ENCODE measurements around the gene HSD11B1.
"Not testable (repeated sequence)": the region's sequence is repeated elsewhere in the genome, so short reads cannot be mapped to it uniquely, and the experiment has no call there.

The HSD11B1 gene

DNA sequence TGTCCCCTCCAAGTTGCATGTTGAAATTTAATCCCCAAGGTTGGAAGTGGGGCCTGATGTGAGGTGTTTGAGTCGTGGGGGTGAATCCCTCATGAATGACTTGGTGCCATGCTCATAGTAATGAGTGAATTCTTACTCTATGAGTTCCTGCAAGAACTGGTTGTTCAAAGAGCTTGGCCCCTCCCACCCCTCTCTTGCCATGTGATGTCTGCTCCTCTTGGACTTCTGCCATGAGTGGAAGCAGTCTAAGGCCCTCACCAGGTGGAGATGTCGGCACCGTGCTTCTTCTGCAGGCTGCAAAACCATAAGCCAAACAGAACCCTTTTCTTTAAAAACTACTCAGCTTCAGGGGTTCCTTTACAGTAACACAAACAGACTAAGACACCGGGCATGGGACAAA, 15.2 kb upstream of the HSD11B1 start:
- no peak for DNase-seq
- intact Hi-C loops (cut with DNase I), result no loop called here

DNA sequence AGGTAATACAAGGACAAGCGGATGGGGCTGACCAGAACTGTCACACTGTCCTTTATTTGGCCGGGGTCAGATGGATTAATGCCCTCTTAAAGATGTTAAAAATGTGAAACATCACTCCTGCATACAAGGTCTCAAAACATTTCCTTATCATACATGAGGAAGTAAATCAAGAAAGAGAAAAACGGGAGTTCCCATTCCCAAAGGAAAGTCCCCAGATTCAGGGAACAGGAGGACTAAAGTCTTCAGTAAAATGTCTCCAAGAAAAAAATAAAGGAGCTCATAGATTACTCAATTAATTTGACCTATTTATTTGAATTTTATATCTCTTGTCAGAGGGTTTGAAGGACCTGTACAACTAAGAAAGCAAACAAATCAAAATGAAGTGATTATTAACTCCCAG, 13.4 kb upstream of the HSD11B1 start:
- intact Hi-C loops (cut with DNase I), result loop anchor here (5.0 kb wide), 1 partner anchor 49 kb away; no protein-coding TSS in a partner anchor
- DNase-seq, result no peak

DNA sequence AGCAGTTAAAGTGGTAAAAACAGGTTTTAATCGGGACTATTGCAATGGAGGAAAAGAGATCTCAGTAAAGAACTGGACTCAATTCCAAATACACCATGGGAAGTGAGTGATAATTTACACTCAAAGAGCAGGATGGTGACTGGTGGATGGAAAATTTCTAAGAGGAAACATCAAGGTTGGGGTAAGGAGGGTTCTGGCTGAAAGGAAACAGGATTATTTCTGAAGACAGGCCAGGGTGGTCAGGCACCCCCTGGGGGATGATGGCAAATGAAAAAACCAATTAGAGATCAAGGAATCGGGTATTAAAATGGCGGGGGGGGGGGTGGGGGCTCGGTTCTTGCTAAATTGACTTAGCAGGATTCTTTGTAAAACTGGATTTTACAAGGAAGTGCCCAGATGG, 12.3 kb upstream of the HSD11B1 start:
- intact Hi-C loops (cut with DNase I), result loop anchor here (2.0 to 5.0 kb wide), 3 partner anchors 50 to 115 kb away; no protein-coding TSS in a partner anchor
- no peak for DNase-seq

DNA sequence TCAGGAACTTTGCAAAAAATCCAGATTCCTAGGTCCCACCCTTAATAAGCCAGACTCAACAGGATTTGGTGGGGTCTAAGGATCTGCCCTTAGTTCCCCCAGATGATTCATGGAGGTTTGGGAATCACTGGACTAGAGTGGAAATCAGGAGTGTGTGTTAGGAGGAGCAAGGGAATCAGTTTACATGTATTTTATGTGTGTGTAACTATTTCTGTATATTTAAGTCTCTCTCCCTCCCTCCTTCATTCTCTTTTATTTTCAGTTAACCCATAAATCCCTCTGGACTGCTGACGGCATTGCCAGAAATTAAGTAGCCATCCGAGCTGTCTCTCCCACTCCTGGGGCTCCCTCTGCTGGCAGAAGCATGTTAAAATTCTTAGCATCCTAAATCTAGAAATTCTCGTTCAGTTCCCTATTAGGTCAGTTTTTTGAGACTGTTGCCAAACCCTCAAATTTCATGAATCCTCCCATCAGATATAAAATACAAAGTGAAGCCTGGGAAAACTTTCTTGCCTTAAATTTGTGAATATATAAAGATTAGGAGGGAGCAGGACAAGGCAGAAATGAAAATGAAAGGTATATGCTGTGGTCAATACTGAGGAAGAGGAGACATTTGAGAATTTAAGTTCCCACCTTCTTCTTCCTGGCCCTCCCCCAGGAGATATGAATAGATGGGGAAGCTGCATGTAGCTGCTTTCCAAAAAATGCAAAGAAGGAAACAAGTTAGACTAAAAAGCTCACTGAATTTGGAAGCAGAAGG, 11.7 kb upstream of the HSD11B1 start:
- intact Hi-C loops (cut with DNase I), result loop anchor here (1.0 to 5.0 kb wide), 4 partner anchors 51 to 116 kb away; no protein-coding TSS in a partner anchor
- peak; percentile 33 to 94 (median 80) for DNase-seq

DNA sequence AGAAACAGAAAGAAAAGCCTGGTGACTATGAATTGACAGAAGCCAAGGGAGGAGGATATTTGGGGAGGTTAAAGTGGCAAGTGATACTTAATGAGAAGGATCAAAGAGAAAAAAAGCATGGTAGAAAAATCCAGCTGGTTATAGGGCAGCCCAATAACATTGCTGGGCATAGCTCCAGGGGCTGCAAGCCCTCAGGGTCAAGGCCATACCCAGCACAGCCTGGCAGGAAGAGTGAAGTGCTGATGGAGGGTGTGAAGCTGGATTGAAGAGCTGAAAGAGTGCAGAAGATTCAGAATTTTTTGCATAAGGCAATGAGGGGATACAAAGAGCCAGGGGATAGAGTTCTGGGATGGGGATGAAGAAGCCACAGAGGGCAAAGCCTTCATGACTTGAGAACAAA, 8.0 kb upstream of the HSD11B1 start:
- intact Hi-C loops (cut with DNase I), result no loop called here
- DNase-seq, result no peak

DNA sequence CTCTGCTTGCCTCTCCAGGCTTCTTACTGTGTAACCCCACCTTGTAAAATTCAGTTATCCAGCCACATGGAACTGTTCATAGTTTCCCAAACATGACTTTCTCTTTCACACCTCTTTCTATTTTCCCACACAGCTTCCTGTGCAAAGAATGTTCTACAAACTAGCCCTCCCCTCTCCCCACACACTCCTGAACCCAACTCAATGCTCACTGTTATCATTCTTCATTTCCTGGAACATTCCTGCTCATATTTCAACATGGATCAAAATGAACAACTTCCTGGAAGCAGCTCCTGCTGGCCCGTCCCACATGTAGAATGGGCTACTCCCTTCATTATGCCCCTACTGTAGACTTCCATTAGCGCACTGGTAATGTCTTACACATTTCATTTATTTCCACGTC, 7.5 kb upstream of the HSD11B1 start:
- no peak for DNase-seq
- intact Hi-C loops (cut with DNase I), result no loop called here

DNA sequence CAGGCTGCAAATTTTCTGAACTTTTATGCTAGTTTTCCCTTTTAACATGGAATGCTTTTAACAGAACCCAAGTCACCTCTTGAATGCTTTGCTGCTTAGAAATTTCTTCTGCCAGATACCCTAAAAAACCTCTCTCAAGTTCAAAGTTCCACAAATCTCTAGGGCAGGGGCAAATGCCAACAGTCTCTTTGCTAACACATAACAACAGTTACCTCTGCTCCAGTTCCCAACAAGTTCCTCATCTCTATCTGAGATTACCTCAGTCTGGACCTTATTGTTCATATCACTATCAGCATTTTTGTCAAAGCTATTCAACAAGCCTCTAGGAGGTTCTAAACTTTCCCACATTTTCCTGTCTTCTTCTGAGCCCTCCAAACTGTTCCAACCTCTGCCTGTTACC, 4.0 kb upstream of the HSD11B1 start:
- DNase-seq; intact Hi-C loops (cut with DNase I): not testable (repeated sequence)

DNA sequence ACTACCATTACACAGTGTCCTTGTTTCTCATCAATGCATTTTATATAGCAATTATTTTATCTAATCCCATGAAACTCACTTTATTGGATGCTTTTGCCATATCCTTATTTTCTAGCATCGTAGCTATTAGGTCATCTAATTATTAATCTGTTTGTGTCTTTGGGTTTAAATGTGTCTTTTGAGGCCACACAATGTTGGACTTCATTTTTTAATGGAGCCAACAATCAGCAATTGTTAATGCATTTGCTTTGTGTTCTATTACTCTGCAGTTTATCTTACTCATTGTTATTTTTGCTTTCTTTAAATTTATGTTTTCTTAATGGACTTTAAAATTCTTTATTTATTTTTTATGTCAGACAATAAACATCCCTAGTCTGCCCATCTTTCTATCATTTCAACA, 1.8 kb upstream of the HSD11B1 start:
- DNase-seq, result no peak
- intact Hi-C loops (cut with DNase I), result no loop called here

DNA sequence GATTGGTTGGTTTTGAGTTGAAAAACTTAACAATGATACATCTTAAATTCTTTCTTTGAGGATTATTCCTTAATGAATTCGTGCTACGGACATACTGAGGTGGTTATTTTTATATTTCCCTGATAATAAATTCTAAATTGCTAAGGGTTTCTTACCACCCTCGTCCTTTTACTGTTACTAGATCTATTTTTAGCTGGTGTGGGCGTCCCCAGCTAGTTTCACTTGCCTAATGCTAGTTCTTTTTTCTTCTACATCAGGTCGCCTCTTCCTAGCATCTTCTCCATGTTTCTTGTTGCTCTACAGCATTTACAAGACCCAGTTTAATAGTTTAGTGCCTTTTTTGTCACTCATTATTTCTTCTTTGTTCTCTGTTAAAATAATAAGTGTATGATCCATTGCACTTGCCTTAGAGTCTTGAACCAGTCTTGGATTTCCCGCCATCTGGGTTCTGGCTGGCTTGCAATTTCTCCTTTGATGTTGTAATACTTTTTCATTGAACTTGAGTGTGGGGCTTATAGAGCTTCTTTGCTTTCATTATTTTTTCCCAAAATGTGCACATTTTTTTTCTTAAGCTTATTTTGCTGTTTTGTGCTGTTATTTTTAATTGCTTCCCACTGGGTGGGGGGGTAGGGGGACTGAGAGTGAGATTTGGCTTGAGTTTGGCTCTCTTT, 677 bp upstream of the HSD11B1 start:
- no peak for DNase-seq
- intact Hi-C loops (cut with DNase I), result no loop called here

DNA sequence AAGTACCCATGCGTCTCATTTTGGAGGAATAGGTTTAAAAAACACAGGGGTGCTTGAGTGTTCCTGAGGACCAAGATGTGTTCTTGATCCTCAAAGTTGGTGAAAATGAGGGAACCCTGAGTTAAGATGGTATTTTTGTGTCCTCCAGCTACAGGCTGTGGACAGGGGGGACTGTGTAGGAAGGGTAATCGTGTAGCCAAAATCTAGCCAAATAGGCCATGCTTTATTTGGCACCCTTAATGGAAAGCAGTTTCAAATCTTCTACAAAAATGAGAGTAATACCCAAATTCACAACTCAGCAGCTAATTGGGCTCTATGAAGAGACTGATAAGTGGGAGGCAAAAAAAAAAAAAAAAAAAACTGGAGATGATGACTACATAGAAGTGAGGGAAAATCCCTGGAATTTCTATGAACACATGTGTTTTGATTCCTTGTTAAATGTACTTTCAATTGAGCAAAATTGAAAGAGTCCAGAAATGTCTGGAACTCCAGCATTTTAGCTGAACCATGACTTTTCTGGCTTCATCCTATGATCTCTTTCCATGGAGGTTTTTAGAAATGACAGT, 470 bp downstream of the HSD11B1 start:
- no peak for DNase-seq
- intact Hi-C loops (cut with DNase I), result no loop called here

DNA sequence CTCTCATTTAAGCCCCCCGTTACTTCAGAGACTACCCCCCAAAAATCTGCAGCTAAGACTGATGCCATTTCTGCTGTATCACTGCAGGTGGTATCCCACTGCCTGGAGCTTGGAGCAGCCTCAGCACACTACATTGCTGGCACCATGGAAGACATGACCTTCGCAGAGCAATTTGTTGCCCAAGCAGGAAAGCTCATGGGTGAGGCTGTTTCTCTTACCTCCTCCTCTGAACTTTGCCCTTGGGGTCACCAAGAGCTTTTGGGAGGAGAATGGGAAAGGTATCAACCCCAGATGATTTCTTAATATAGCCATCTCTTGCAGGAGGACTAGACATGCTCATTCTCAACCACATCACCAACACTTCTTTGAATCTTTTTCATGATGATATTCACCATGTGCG, 2.0 kb downstream of the HSD11B1 start:
- DNase-seq, result no peak
- intact Hi-C loops (cut with DNase I), result no loop called here

DNA sequence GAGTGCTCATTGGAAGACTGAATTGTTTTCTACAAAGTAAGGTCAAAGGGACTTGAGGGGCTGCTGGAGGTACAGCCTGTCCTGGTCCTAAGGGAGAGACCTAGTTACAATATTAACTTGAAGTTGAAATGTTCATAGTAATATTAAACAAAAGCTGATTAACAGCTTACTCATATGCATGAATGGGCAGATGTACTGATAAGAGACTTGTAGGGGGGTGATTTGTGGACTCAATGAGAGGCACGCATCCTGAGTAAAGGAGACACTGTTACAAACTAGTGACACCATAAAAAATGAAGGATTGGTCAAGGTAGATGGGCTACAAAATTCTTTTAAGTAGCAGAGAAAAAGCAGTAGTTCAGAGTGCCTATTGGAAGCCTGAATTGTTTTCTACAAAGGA, 2.7 kb downstream of the HSD11B1 start:
- intact Hi-C loops (cut with DNase I), result no loop called here
- no peak for DNase-seq

DNA sequence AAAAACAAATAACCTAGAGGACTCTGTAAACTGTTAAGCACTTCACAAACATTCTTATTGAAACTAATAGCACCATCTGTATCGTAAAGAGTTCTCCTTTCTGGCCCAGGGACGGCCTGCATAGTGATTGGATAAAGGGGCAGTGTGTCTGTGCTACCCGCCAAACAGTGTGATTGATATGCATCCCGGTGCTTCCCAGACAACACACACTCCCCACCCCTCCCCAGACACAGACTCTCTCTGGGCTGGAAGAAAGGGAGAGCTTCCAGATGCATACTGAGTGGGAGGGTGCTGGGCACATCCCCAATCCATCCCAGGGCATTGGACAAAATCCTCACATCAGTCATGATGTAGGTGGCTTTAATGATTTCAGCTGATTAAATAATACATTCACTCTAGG, 3.7 kb downstream of the HSD11B1 start:
- intact Hi-C loops (cut with DNase I), result no loop called here
- peak in 4 of 10 donors; percentile 10 to 84 (median 20) for DNase-seq

DNA sequence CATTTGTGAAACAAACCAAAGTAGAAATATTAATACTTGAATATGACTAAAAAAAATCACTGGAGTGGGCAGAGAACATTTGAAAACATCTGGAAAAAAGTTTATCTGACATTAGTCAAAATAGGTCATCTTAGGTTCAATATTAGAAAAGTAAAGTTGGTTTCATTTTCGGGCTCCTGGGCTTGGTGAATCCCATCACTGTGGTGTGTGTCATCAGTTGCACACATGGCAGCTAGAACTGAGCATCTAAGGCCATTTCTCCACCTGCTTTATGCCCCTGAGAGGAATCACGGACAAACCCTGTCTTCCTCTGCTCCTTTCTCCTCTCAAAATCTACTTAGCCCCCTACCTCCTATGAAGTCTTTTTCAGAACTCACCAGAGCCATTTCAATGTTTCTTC, 5.4 kb downstream of the HSD11B1 start:
- intact Hi-C loops (cut with DNase I), result no loop called here
- no peak for DNase-seq

DNA sequence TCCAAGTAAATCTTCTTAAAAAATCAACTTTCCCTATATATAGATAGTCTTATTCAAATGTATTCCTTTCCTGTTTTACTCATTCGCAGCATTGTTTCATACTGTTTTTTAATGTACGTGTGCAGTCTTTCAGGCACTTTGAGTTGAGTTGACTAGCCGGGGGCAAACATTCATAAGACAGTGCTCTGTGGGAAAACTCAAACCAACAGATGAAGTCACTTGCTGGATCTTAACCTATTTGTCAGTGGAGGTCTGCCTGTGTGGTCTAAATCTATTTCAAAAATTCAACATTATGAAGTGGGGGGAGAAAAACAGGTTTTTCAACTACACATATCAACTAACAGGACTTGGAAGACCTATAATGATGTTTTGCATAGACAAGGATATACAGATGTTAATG, 6.2 kb downstream of the HSD11B1 start:
- intact Hi-C loops (cut with DNase I), result no loop called here
- DNase-seq, result no peak

DNA sequence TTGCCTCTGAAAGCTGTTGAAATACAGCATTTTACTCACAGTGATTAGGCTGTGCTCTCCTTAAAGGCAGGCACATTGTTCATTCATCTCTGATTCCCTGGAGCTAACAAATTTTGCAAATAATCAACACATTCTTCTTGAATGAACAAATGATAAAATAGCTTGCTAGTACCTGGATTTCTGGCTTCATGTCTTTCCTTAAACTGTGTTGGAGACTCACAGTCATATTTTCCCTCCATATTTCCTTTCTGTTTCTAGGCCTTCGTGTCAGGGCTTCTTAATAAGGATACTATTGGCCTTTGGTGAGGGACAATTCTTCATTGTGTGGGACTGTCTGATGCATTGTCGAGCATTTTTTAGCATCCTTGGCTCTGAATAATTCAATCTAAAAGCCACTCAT, 9.7 kb downstream of the HSD11B1 start:
- intact Hi-C loops (cut with DNase I), result no loop called here
- no peak for DNase-seq

DNA sequence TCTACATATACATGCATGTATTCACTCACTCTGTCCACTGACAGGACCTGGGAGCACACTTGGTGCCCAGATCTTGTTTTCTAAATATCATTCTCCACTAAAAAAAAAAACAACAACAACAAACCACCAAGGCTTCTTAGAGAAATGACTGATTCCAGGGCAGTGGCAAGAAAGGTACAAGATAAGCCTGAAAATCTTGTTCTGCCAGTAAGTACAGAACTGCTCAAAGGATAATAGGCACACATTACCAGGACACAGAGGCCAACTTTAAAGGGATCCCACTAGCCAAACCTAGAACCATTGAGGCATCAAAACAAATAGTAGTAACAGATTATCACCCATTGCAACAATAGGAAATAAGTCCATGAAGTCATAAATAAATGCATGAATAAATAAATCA, 10.7 kb downstream of the HSD11B1 start:
- no peak for DNase-seq
- intact Hi-C loops (cut with DNase I), result no loop called here

DNA sequence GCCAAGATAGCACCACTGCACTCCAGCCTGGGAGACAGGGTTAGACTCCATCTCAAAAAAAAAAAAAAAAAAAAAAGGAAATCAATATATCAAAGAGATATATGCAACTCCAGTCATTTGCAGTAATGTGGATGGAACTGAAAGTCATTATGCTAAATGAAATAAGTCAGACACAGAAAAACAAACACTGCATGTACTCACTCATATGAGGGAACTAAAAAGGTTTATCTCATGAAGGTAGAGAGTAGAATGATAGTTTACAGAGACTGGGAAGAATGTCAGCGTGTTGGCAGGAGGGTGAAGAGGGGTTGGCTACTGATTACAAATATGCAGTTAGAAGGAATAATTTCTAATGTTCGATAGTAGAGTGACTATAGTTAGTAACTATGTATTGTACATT, 13.2 kb downstream of the HSD11B1 start:
- intact Hi-C loops (cut with DNase I), result no loop called here

DNA sequence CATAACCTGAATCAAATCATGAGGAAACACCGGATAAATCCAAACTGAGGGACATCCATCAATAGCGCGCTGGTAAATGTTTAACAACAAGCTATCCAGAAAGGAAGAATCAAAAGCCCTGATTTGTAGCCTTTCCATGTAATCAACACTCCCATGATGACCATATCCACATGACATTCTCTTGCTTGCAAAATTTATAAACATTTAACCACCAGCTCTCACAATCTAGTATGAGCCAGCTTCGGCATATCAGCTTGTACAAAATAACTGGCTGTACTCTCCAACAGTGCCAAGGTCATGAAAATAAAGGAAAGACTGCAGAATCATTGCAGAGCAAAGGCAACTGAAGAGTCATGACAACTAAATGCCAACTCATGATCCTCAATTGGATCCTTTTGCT, 15.7 kb downstream of the HSD11B1 start:
- DNase-seq, result no peak
- intact Hi-C loops (cut with DNase I), result no loop called here

More for the DNA sequence above, 13.2 kb downstream of the HSD11B1 start:
- no peak for DNase-seq

DNA sequence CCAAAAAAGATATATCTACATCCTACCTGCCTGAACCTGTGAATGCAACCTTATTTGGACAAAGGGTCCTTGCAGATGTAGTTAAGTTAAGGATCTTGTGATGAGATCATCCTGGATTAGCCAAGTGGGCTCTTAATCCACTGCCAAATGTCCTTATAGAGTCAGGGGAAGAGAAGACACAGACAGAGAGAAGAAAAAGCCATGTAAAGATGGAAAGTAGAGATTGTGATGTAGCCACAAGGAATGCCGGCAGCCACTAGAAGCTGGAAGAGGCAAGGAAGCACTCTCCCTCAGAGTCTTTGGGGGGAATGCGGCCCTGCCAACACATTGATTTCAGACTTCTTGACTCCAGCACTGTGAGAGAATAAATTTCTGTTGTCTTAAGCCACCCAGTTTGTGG, 16.2 kb downstream of the HSD11B1 start:
- no peak for DNase-seq
- intact Hi-C loops (cut with DNase I), result no loop called here

DNA sequence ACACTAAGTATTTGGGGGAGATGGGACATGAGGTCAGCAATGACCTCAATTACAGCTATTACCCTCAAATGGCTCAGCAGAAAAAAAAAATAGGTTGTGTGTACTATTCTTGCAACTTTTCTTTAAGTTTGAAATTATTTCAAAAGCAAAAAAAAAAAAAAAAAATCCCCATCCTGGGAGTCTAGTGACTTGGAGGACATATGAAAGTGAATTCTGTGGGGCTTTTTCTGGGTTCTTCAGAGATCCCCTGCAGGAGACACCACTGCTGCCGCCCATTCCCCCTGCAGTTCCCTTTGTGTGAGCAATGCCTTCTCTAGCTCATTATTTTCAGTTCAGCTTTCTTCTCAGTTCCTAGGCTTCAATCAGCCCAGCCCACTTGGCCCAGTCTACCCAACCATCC, 16.7 kb downstream of the HSD11B1 start:
- no peak for DNase-seq
- intact Hi-C loops (cut with DNase I), result no loop called here

DNA sequence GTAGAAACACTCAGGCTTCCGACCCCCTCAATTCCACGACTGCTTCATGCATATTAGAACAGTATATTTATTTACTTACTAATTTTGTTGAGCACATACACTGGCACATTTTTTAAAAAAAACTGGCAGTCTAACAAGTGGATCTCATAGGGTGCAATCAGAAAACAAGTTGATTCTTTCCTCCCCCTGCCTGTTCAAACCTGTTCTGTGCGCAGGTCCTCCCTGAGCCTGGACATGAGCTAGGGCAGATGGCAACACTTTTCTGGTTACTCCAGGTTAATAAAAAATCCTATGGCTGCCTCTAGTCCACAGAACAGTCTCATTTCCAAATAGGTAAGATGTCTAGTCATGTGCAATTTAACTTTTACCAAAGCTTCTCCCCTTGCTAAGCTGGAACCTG, 18.6 kb downstream of the HSD11B1 start:
- intact Hi-C loops (cut with DNase I), result no loop called here
- DNase-seq, result no peak
